A549 (cell line): ENCODE measurements around the gene MMP11. TPM values are rescaled to one million over a fixed set of nuclear protein-coding genes. Genes with fewer than 3 reads are reported as not detected.

Experiments
- ATAC-seq, 2 experiments: fragments of 200-7000 bp in 1 of 2; fragments of >200 bp in 1 of 2; cut with Nextera tagmentation in 1 of 2; cut with Tn5 transposase in 1 of 2; 3 replicates each; pipeline versions ENCODE4 v1.8.0 to v1.9.1; 2018 to 2020; ENCODE audit warnings: mild to moderate bottlenecking in 1 of 2, moderate library complexity in 1 of 2
- CTCF ChIA-PET: fragments of 300-600 bp; sonication (Branson Sonifier 250); formaldehyde crosslinking; extraction: SDS; loops from one replicate; lab custom pipeline; 2021; ENCODE audit warnings: antibody characterized with exemption, inconsistent platforms; lab: Yijun Ruan, JAX
- POLR2A ChIA-PET: fragments of 350-600 bp; formaldehyde crosslinking; extraction: SDS; loops from one replicate; lab custom pipeline; 2021; ENCODE audit warnings: antibody characterized with exemption, inconsistent platforms; lab: Yijun Ruan, JAX
- DNase-seq, 2 experiments: peaks; one replicate each; pipeline versions ENCODE4 v3.0.0 to v3.0.0-alpha.2; 2011 to 2016; ENCODE audit warnings: low read depth in 1 of 2, low spot score in 1 of 2
- FAIRE-seq: peaks from 2 replicates; lab custom pipeline; 2011; peaks lifted over from hg19 to GRCh38; lab: Jason Lieb, UNC
- H3K27ac ChIP-seq, 2 experiments: fragments of >200 bp; sonication (Bioruptor Twin); formaldehyde crosslinking; 3 replicates each; pipeline ENCODE4 v1.5.1; 2016 to 2017
- H3K4me1 ChIP-seq: fragments of >200 bp; sonication (Bioruptor Twin); formaldehyde crosslinking; 3 replicates; pipeline ENCODE4 v1.6.1; 2016
- H3K4me2 ChIP-seq: fragments of >200 bp; sonication (Bioruptor Twin); formaldehyde crosslinking; 3 replicates; pipeline ENCODE4 v1.6.1; 2016
- H3K4me3 ChIP-seq: fragments of >200 bp; sonication (Bioruptor Twin); formaldehyde crosslinking; 3 replicates; pipeline ENCODE4 v1.5.1; 2016
- H3K9me3 ChIP-seq: fragments of >200 bp; sonication (Bioruptor Twin); formaldehyde crosslinking; 3 replicates; pipeline ENCODE4 v1.6.1; 2016
- BCL3 ChIP-seq: fragments of >200 bp; sonication (Bioruptor Twin); formaldehyde crosslinking; IDR thresholded peaks from 3 replicates; pipeline ENCODE4 v1.6.1; 2016
- CBX8 ChIP-seq: fragments of 200-600 bp; sonication (generic); IDR thresholded peaks from 2 replicates; pipeline ENCODE4 v1.6.1; 2016
- CHD2 ChIP-seq: fragments of 150-350 bp; IDR thresholded peaks from 2 replicates; pipeline ENCODE4 v1.6.1; 2014; ENCODE audit warnings: low read length; ENCODE audit not compliant: partially characterized antibody
- EHMT2 ChIP-seq: fragments of 200-600 bp; sonication (generic); IDR thresholded peaks from 2 replicates; pipeline ENCODE4 v1.6.1; 2016; ENCODE audit warnings: antibody characterized with exemption, low read depth, mild to moderate bottlenecking, moderate library complexity
- EP300 ChIP-seq, 2 experiments: fragments of >200 bp; sonication (Bioruptor Twin); formaldehyde crosslinking; IDR thresholded peaks; 2 replicates in 1 of 2; 3 replicates in 1 of 2; pipeline ENCODE4 v1.6.1; 2016 to 2017
- FOSB ChIP-seq: fragments of 250-450 bp; sonication (Bioruptor Pico); IDR thresholded peaks from 2 replicates; pipeline ENCODE4 v1.5.0; 2020; ENCODE audit warnings: mild to moderate bottlenecking, moderate library complexity
- FOSL2 ChIP-seq, 2 experiments: fragments of 450-650 bp in 1 of 2; fragments of >200 bp in 1 of 2; sonication (Bioruptor Twin) in 1 of 2; formaldehyde crosslinking; IDR thresholded peaks; 2 replicates each; pipeline versions ENCODE4 v1.5.0 to v1.6.1; 2016 to 2020; ENCODE audit warnings: mild to moderate bottlenecking in 1 of 2, moderate library complexity in 1 of 2
- GATA3 ChIP-seq: IDR thresholded peaks from 2 replicates; pipeline ENCODE4 v1.6.1; 2012; ENCODE audit warnings: borderline replicate concordance
- HOXB13 ChIP-seq: fragments of 250-450 bp; sonication (Bioruptor Pico); IDR thresholded peaks from 2 replicates; pipeline ENCODE4 v1.5.0; 2020; ENCODE audit warnings: low read depth, mild to moderate bottlenecking, moderate library complexity
- JUNB ChIP-seq: fragments of >200 bp; sonication (Bioruptor Twin); formaldehyde crosslinking; IDR thresholded peaks from 2 replicates; pipeline ENCODE4 v1.6.1; 2016
- KDM1A ChIP-seq: fragments of 200-600 bp; sonication (generic); IDR thresholded peaks from 2 replicates; pipeline ENCODE4 v1.6.1; 2016; ENCODE audit warnings: low read depth, mild to moderate bottlenecking
- KDM5A ChIP-seq: fragments of 200-600 bp; sonication (generic); IDR thresholded peaks from 2 replicates; pipeline ENCODE4 v1.6.1; 2016; ENCODE audit warnings: antibody characterized with exemption, mild to moderate bottlenecking
- MYC ChIP-seq: IDR thresholded peaks from 2 replicates; pipeline ENCODE4 v1.6.1; 2012; ENCODE audit warnings: mild to moderate bottlenecking, inconsistent platforms, low read length, improper control_type of control experiment, borderline replicate concordance
- NFE2L2 ChIP-seq: fragments of 150-350 bp; conservative IDR thresholded peaks from 2 replicates; pipeline ENCODE4 v1.6.1; 2014; ENCODE audit warnings: low read length
- NR3C1 ChIP-seq: fragments of >200 bp; sonication (Bioruptor Twin); formaldehyde crosslinking; IDR thresholded peaks from 3 replicates; pipeline ENCODE4 v1.6.1; 2017
- PHF8 ChIP-seq: fragments of 200-600 bp; sonication (generic); IDR thresholded peaks from 2 replicates; pipeline ENCODE4 v1.6.1; 2016; ENCODE audit warnings: low read depth, mild to moderate bottlenecking, antibody characterized with exemption, moderate library complexity, borderline replicate concordance
- RNF2 ChIP-seq: fragments of 200-600 bp; sonication (generic); IDR thresholded peaks from 2 replicates; pipeline ENCODE4 v1.6.1; 2016; ENCODE audit warnings: low read depth, mild to moderate bottlenecking, antibody characterized with exemption, moderate library complexity, borderline replicate concordance
- SMC3 ChIP-seq: fragments of >200 bp; sonication (Bioruptor Twin); formaldehyde crosslinking; IDR thresholded peaks from 3 replicates; pipeline ENCODE4 v1.6.1; 2018; ENCODE audit warnings: inconsistent platforms
- SREBF2 ChIP-seq: fragments of 450-650 bp; IDR thresholded peaks from 2 replicates; pipeline ENCODE4 v1.6.1; 2014; ENCODE audit warnings: mild to moderate bottlenecking, moderate library complexity
- TP53 ChIP-seq: fragments of 250-450 bp; sonication (Bioruptor Pico); IDR thresholded peaks from 2 replicates; pipeline ENCODE4 v1.5.0; 2021; ENCODE audit warnings: mild to moderate bottlenecking, moderate library complexity
- ZC3H11A ChIP-seq: fragments of 450-650 bp; IDR thresholded peaks from 2 replicates; pipeline ENCODE4 v1.6.1; 2014; ENCODE audit warnings: antibody characterized with exemption, mild to moderate bottlenecking
- ZFP36 ChIP-seq: fragments of 450-650 bp; IDR thresholded peaks from 2 replicates; pipeline ENCODE4 v1.6.1; 2014; ENCODE audit warnings: borderline replicate concordance; ENCODE audit not compliant: partially characterized antibody
- WGBS: methylation state at CpG from one replicate; pipeline ENCODE4 v1.1.6; 2017; ENCODE audit errors: missing lambda C conversion rate; 5-methylcytosine and 5-hydroxymethylcytosine counted together
- polyA plus RNA-seq, 4 experiments: library from polyadenylated mRNA; depleted of rRNA in 3 of 4; stranded (reverse); fragments of >200 nt; fragmentation: RNase III in 1 of 4; extraction: RNeasy Plus Mini Kit Qiagen cat#74134 plus additional on column Dnase treatment in 1 of 4; gene quantifications; 2 replicates in 3 of 4; 3 replicates in 1 of 4; pipeline ENCODE4 v1.2.3, GENCODE V29; 2011 to 2017
- TF ChIP-seq, protein P1 (sequence below): fragments of 450-650 bp; IDR thresholded peaks from 2 replicates; pipeline ENCODE4 v1.6.1; 2014; ENCODE audit warnings: antibody characterized with exemption
- TF ChIP-seq, protein P2 (sequence below): fragments of 250-450 bp; sonication (Bioruptor Pico); IDR thresholded peaks from 2 replicates; pipeline ENCODE4 v1.5.0; 2021; ENCODE audit warnings: mild to moderate bottlenecking, moderate library complexity, borderline replicate concordance

MMP11 gene
- polyA plus RNA-seq, 2 of the 4 experiments (the other 2 are of a cell fraction) = 0.23 to 0.36 TPM

DNA sequence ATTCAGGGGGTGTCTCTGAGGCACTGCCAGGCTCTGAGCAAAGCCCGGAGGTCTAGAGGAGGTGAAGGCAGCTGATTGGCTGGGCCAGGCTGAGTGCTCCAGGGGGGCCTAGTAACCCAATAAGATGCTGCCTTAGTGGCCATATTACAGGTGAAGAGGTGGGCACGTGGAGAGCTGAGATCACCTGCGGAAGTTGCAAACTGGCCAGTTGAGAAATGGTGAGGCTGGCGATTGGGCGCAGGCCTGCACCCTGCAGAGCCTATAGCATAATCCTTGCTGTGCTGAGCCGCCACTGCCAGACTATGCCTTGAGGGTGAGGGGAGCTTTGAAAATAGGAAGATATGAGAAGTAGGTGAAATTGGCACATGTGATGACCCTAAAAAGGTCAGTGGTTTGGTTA, 44.5 kb downstream of the MMP11 start:
- no peak overlapping the region for H3K4me3 ChIP-seq
- ATAC-seq (no peak), DNase-seq (no peak), FAIRE-seq (no peak)
- no peaks in the 10 kb centered on the region for H3K9me3 ChIP-seq
- no peaks in the 10 kb centered on the region for H3K4me1 ChIP-seq
- POLR2A ChIA-PET = no interaction called here
- 94% methylated on average over 6 of the region's 6 CpGs for WGBS
- no peak overlapping the region for H3K4me2 ChIP-seq
- H3K27ac ChIP-seq = no peak overlapping the region
- TF ChIP-seq FOSL2 (IDR thresholded peaks at IDR 0.05) (no peak), FOSL2 (CRISPR knock-in tag; IDR thresholded peaks at IDR 0.05) (no peak), KDM5A (no peak), ZFP36 (no peak), GATA3 (no peak), BCL3 (no peak), EHMT2 (no peak), TP53 (CRISPR knock-in tag) (no peak)
- CTCF ChIA-PET = no interaction called here

- no peak overlapping the region for H3K4me2 ChIP-seq
- H3K4me3 ChIP-seq = no peak overlapping the region
- H3K9me3 ChIP-seq = no peaks in the 10 kb centered on the region
- ChIA-PET CTCF (no interaction called here), POLR2A (no interaction called here)
- H3K27ac ChIP-seq = no peak overlapping the region
- H3K4me1 ChIP-seq = no peaks in the 10 kb centered on the region
- TF ChIP-seq KDM1A (no peak), PHF8 (no peak), RNF2 (no peak), FOSB (CRISPR knock-in tag) (no peak), SREBF2 (no peak), EP300 (IDR thresholded peaks at IDR 0.05) (no peak), NR3C1 (no peak), SMC3 (no peak), ZC3H11A (no peak), HOXB13 (no peak), MYC (no peak), JUNB (no peak), ZFP36 (no peak), BCL3 (no peak), NFE2L2 (no peak), CBX8 (no peak), CHD2 (no peak)
- TF ChIP-seq, protein P1, sequence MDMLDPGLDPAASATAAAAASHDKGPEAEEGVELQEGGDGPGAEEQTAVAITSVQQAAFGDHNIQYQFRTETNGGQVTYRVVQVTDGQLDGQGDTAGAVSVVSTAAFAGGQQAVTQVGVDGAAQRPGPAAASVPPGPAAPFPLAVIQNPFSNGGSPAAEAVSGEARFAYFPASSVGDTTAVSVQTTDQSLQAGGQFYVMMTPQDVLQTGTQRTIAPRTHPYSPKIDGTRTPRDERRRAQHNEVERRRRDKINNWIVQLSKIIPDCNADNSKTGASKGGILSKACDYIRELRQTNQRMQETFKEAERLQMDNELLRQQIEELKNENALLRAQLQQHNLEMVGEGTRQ = no peak
- TF ChIP-seq, protein P2, sequence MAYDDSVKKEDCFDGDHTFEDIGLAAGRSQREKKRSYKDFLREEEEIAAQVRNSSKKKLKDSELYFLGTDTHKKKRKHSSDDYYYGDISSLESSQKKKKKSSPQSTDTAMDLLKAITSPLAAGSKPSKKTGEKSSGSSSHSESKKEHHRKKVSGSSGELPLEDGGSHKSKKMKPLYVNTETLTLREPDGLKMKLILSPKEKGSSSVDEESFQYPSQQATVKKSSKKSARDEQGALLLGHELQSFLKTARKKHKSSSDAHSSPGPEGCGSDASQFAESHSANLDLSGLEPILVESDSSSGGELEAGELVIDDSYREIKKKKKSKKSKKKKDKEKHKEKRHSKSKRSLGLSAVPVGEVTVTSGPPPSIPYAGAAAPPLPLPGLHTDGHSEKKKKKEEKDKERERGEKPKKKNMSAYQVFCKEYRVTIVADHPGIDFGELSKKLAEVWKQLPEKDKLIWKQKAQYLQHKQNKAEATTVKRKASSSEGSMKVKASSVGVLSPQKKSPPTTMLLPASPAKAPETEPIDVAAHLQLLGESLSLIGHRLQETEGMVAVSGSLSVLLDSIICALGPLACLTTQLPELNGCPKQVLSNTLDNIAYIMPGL (CRISPR knock-in tag) = no peak
- no peak for ATAC-seq
- FAIRE-seq = no peak
- WGBS = 93% methylated on average over 2 of the region's 2 CpGs
- DNase-seq = no peak
Measured at GRCh38 chr22:23818541-23818940, 45.9 kb downstream of the MMP11 start.
